Subcutaneous adipose tissue (tissue), 4 donors: ENCODE measurements around the gene ERICH2. TPM values are rescaled to one million over a fixed set of nuclear protein-coding genes. Genes with fewer than 3 reads are reported as not detected.

Source experiments
- CTCF ChIP-seq: fragments of 450-650 bp; IDR thresholded peaks from one replicate; pipeline ENCODE4 v1.5.1; 2016; ENCODE audit warnings: low read depth, mild to moderate bottlenecking, control low read depth, antibody characterized with exemption, moderate library complexity
- total RNA-seq, 4 donors: library from RNA; depleted of rRNA; stranded (reverse); fragments of >200 nt; gene quantifications; one replicate each; pipeline ENCODE4 v1.1.0, GENCODE V29; 2016

The ERICH2 gene
- total RNA-seq, 4 donors from 2014 or later = 1.0 TPM; not detected in 3

DNA sequence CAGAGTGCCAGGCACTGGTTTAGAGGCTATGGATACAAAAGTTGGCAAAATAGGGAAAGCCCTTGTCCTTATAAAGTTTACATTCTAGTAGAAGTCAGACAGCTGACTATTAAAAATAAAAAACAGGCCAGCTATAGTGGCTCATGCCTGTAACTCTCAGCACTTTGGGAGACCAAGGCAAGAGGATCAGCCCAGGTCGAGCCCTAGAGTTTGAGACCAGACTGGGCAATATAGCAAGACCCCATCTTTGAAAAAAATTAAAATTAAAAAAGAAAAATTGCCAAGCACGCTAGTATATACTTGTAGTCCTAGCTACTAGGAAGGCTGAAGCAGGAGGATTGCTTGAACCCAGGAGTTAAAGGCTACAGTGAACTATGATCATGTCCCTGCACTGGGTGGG lies 12.5 kb downstream of the ERICH2 start:
- TF ChIP-seq CTCF = no peak

GRCh38 chr2:170783549-170783948 lies 13.4 kb downstream of the ERICH2 start:
- no peak for TF ChIP-seq CTCF

GRCh38 chr2:170798996-170799395 lies 28.8 kb downstream of the ERICH2 start:
- TF ChIP-seq CTCF = no peak

DNA sequence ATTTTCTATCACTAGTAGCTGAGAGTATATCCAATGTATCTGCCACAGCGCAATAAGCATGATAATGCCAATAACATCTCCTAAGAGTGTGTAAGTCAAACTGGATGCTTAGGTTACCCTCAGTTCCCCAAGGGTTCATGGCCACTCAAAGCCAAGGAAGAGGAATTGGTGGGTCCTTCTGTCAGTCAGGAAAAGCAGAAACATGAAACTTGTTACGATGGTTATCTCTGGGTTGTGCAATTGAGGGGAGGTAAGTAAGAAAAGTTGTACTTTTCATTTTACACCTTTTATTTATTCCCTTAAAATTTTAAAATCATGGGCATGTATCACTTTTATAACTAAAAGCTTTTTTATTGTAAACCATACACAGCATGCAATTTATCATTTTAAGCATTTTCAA lies 36.4 kb downstream of the ERICH2 start:
- TF ChIP-seq CTCF = no peak

- no peak for TF ChIP-seq CTCF
Observed at GRCh38 chr2:170812710-170813600, 42.8 kb downstream of the ERICH2 start.

DNA sequence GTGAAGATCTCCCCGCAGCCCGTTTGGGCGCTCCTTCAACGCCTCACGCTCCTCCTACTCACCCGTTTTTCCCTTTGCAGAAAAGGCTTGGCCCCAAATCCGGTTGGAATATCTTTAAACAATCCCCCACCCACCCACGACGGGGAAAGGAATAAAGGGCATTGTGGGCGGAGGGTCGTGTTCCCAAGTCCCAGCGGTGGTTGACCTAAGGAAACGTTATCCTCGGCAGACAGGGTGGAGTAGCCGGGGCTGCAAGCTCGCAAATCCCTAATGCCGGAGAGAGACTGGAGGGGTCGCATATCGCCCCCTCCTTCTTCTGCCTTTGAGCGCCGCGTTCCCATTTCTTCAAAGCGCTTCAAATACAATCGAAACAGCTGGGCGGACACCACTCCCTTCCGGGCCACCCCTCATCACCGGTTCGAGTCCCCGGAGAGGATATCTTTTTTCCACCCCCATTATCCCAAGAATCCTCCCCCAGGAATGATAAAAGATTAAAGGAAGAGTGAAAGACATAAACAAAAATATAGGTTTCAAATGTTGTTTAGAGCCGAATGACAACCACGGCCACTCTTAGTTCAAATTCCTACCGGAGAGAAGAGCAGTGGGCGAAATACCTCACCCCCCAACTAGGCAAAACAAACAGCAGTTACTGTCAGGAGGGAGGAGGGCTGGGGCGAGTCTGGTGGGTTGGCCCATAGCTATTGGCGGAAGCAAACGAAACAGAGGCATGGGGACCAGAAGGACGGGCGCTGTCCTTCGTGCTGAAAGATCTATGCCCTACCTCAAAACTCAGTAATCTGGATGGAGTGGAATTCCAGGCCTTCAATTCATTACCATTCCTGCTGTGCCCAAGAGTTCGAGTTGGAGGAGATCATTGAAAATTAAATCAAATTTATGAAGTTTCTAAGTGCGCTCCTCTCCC lies 43.7 kb downstream of the ERICH2 start:
- TF ChIP-seq CTCF = no peak
